Measurements from ENCODE around the gene PRKAR2B. TPM values are rescaled to one million over a fixed set of nuclear protein-coding genes. Genes with fewer than 3 reads are reported as not detected.
"Not testable (repeated sequence)": the region's sequence is repeated elsewhere in the genome, so short reads cannot be mapped to it uniquely, and the experiment has no call there.

Gene PRKAR2B
- total and polyA plus RNA-seq, 3 experiments from 2014 or later, result 0.93 to 1.2 (median 1.1) TPM

DNA sequence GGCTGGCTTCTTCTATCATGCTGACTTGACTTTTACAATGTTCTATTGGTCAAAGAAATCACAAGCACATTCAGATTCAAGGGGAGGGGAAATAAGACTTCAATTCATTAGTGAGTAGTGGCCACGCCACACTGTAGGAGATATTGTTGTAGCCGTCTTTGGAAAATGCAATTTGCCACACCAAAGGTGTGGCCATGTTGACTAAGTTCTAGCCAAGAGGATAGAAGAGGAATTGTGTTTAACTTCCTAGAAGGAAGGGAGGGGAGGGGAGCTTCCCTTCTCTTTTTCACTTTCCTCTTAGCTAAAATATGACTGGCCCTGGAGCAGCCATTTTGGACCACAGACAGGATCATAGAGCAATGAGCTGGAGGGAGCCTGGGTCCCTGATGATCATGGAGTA lies 3.4 kb upstream of the PRKAR2B start:
- Mint-ChIP-seq H3K4me1 (peaks cover 8 to 15% (median 11%) of the 10 kb centered on the region in 3 donors), H3K9me3 (peaks cover 0 to 9% (median 4%) of the 10 kb centered on the region in 5 donors), H3K4me3 (peak overlapping the region in 1 of 7 donors; percentile 41), H3K27me3 (peaks cover 9 to 16% of the 10 kb centered on the region in 2 donors), H3K27ac (peak overlapping the region in 1 of 8 donors; percentile 17), H3K36me3 (peaks cover 0 to 1% (median 0%) of the 10 kb centered on the region in 3 donors)
- Histone ChIP-seq H3K27me3 (ENCODE audit: insufficient read depth, low read length, poor library complexity, severe bottlenecking) (peaks cover 9% of the 10 kb centered on the region), H3K36me3 (ENCODE audit: insufficient read depth, low read length) (no peaks in the 10 kb centered on the region), H3K9me3 (ENCODE audit: low read length) (no peaks in the 10 kb centered on the region), H3K27ac (ENCODE audit: low read depth, low read length) (no peak overlapping the region), H3K4me3 (ENCODE audit: low read length) (no peak overlapping the region), H3K4me1 (ENCODE audit: insufficient read depth, low read length) (peaks cover 11% of the 10 kb centered on the region)
- ChIA-PET CTCF (no interaction called here), POLR2A (interaction anchor here (0.7 kb wide), 1 partner anchor 45 kb away, joined by 7 read pairs; no protein-coding TSS in a partner anchor)
- DNase-seq, result no peak

DNA sequence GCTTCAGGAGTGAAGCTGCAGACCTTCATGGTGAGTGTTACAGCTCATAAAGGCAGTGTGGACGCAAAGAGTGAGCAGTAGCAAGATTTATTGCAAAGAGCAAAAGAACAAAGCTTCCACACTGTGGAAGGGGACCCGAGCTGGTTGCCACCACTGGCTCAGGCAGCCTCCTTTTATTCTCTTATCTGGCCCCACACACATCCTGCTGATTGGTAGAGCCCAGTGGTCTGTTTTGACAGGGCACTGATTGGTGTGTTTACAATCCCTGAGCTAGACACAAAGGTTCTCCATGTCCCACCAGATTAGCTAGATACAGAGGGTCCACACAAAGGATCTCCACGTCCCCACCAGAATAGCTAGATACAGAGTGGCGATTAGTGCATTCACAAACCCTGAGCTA lies 2.7 kb upstream of the PRKAR2B start:
- H3K4me3 ChIP-seq (ENCODE audit: low read length); DNase-seq; H3K27me3 ChIP-seq (ENCODE audit: insufficient read depth, low read length, poor library complexity, severe bottlenecking); H3K9me3 ChIP-seq (ENCODE audit: low read length); H3K36me3 ChIP-seq (ENCODE audit: insufficient read depth, low read length); H3K36me3 Mint-ChIP-seq; H3K27ac Mint-ChIP-seq; POLR2A ChIA-PET; H3K9me3 Mint-ChIP-seq; CTCF ChIA-PET; H3K27ac ChIP-seq (ENCODE audit: low read depth, low read length): not testable (repeated sequence)
- Mint-ChIP-seq H3K4me3 (peak overlapping the region in 1 of 7 donors; percentile 29), H3K4me1 (peaks cover 8 to 15% (median 11%) of the 10 kb centered on the region in 3 donors), H3K27me3 (peaks cover 6 to 15% of the 10 kb centered on the region in 2 donors)
- H3K4me1 ChIP-seq (ENCODE audit: insufficient read depth, low read length), result peaks cover 11% of the 10 kb centered on the region

- H3K27me3 ChIP-seq (ENCODE audit: insufficient read depth, low read length, poor library complexity, severe bottlenecking); POLR2A ChIA-PET; H3K9me3 ChIP-seq (ENCODE audit: low read length); H3K27ac Mint-ChIP-seq; H3K36me3 Mint-ChIP-seq; CTCF ChIA-PET; H3K27ac ChIP-seq (ENCODE audit: low read depth, low read length); H3K4me3 ChIP-seq (ENCODE audit: low read length); DNase-seq; H3K4me3 Mint-ChIP-seq; H3K9me3 Mint-ChIP-seq; H3K36me3 ChIP-seq (ENCODE audit: insufficient read depth, low read length): not testable (repeated sequence)
- H3K4me1 Mint-ChIP-seq, result peaks cover 8 to 15% (median 11%) of the 10 kb centered on the region in 3 donors
- peaks cover 9 to 21% of the 10 kb centered on the region in 2 donors for H3K27me3 Mint-ChIP-seq
- peaks cover 11% of the 10 kb centered on the region for H3K4me1 ChIP-seq (ENCODE audit: insufficient read depth, low read length)
Measured at GRCh38 chr7:107042326-107042910, 2.1 kb upstream of the PRKAR2B start.

GRCh38 chr7:107043491-107043890 lies 1.0 kb upstream of the PRKAR2B start:
- H3K36me3 Mint-ChIP-seq, result peaks cover 0 to 1% (median 0%) of the 10 kb centered on the region in 3 donors
- H3K4me3 Mint-ChIP-seq, result peak overlapping the region in 5 of 7 donors; percentile 4 to 97 (median 81)
- CTCF ChIA-PET, result interaction anchor here (0.7 kb wide), 1 partner anchor 186 kb away, joined by 3 read pairs; no protein-coding TSS in a partner anchor
- no peaks in the 10 kb centered on the region for H3K9me3 Mint-ChIP-seq
- Histone ChIP-seq H3K9me3 (ENCODE audit: low read length) (no peaks in the 10 kb centered on the region), H3K27me3 (ENCODE audit: insufficient read depth, low read length, poor library complexity, severe bottlenecking) (peaks cover 9% of the 10 kb centered on the region), H3K4me3 (ENCODE audit: low read length) (no peak overlapping the region), H3K27ac (ENCODE audit: low read depth, low read length) (peak overlapping the region; percentile 24), H3K4me1 (ENCODE audit: insufficient read depth, low read length) (peaks cover 11% of the 10 kb centered on the region), H3K36me3 (ENCODE audit: insufficient read depth, low read length) (no peaks in the 10 kb centered on the region)
- H3K4me1 Mint-ChIP-seq, result peaks cover 8 to 15% (median 11%) of the 10 kb centered on the region in 3 donors
- peaks cover 17 to 30% of the 10 kb centered on the region in 2 donors for H3K27me3 Mint-ChIP-seq
- POLR2A ChIA-PET, result no interaction called here
- H3K27ac Mint-ChIP-seq, result peak overlapping the region in 1 of 8 donors; percentile 92
- no peak for DNase-seq

DNA sequence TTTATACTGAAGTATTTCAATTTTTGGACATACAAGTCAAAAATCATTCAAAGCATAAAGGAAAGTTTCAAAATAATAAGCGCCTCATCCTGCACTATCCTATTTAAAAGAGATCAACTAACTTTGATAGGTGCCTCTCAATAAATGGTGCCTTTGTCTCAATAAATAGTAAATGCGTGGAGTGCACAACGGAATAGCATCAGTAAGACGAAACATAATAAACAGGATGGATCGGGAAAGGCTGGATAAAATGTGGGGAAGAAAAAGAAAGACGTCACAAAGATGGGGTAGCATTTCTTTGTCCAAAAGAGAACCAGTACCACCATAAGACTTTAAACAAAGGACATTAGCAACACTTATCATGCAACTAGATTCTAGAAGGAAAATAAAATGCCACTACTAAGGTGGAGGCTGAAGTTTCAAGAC lies 571 bp upstream of the PRKAR2B start:
- peaks cover 0 to 1% (median 0%) of the 10 kb centered on the region in 3 donors for H3K36me3 Mint-ChIP-seq
- Histone ChIP-seq H3K4me1 (ENCODE audit: insufficient read depth, low read length) (peaks cover 11% of the 10 kb centered on the region), H3K27me3 (ENCODE audit: insufficient read depth, low read length, poor library complexity, severe bottlenecking) (peaks cover 9% of the 10 kb centered on the region), H3K9me3 (ENCODE audit: low read length) (no peaks in the 10 kb centered on the region), H3K27ac (ENCODE audit: low read depth, low read length) (peak overlapping the region; percentile 24), H3K4me3 (ENCODE audit: low read length) (peak overlapping the region; percentile 58), H3K36me3 (ENCODE audit: insufficient read depth, low read length) (no peaks in the 10 kb centered on the region)
- DNase-seq, result no peak
- H3K27ac Mint-ChIP-seq, result peak overlapping the region in 7 of 8 donors; percentile 3 to 92 (median 15)
- peaks cover 8 to 15% (median 11%) of the 10 kb centered on the region in 3 donors for H3K4me1 Mint-ChIP-seq
- H3K9me3 Mint-ChIP-seq, result no peaks in the 10 kb centered on the region
- ChIA-PET CTCF (no interaction called here), POLR2A (no interaction called here)
- peaks cover 17 to 35% of the 10 kb centered on the region in 2 donors for H3K27me3 Mint-ChIP-seq
- H3K4me3 Mint-ChIP-seq, result peak overlapping the region; percentile 61 to 97 (median 75)

- H3K27me3 ChIP-seq (ENCODE audit: insufficient read depth, low read length, poor library complexity, severe bottlenecking), result peaks cover 9% of the 10 kb centered on the region
- DNase-seq, result peak in 1 of 5 donors; percentile 5
- no peaks in the 10 kb centered on the region for H3K9me3 Mint-ChIP-seq
- H3K36me3 ChIP-seq (ENCODE audit: insufficient read depth, low read length), result no peaks in the 10 kb centered on the region
- peaks cover 8 to 15% (median 11%) of the 10 kb centered on the region in 3 donors for H3K4me1 Mint-ChIP-seq
- H3K4me1 ChIP-seq (ENCODE audit: insufficient read depth, low read length), result peaks cover 11% of the 10 kb centered on the region
- ChIA-PET POLR2A (interaction anchor here (1.3 kb wide), 1 partner anchor 81 kb away, joined by 4 read pairs; no protein-coding TSS in a partner anchor), CTCF (interaction anchor here (1.5 kb wide), 1 partner anchor 16 kb away, joined by 4 read pairs; no protein-coding TSS in a partner anchor)
- no peaks in the 10 kb centered on the region for H3K9me3 ChIP-seq (ENCODE audit: low read length)
- H3K4me3 Mint-ChIP-seq, result peak overlapping the region; percentile 81 to 95 (median 86)
- peak overlapping the region; percentile 70 for H3K4me3 ChIP-seq (ENCODE audit: low read length)
- H3K27me3 Mint-ChIP-seq, result peaks cover 20 to 36% of the 10 kb centered on the region in 2 donors
- peak overlapping the region in 4 of 8 donors; percentile 31 to 62 (median 52) for H3K27ac Mint-ChIP-seq
- H3K36me3 Mint-ChIP-seq, result peaks cover 0 to 1% (median 0%) of the 10 kb centered on the region in 3 donors
- peak overlapping the region; percentile 71 for H3K27ac ChIP-seq (ENCODE audit: low read depth, low read length)
Measured at GRCh38 chr7:107045195-107045960, 873 bp downstream of the PRKAR2B start.

DNA sequence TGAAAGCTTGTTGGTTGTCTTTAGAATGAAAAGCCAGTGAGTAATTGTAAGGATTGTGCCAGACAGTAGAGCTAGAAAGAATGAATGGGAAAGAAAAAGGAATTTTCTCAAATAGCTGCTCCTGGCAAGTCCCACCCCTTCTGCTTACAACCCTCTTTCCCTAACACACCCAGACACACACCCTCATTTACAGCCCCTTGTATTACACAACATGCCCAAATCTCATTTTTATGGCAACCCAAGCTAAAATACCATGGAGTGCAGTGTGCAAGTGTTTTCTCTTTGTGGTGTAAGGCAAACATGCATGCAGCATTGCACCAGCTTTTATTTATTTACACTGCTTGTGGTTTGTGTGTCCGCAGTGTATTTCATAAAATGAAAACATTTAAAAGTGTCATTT lies 1.5 kb downstream of the PRKAR2B start:
- Histone ChIP-seq H3K27me3 (ENCODE audit: insufficient read depth, low read length, poor library complexity, severe bottlenecking) (peaks cover 9% of the 10 kb centered on the region), H3K9me3 (ENCODE audit: low read length) (no peaks in the 10 kb centered on the region), H3K36me3 (ENCODE audit: insufficient read depth, low read length) (no peaks in the 10 kb centered on the region), H3K4me3 (ENCODE audit: low read length) (no peak overlapping the region), H3K4me1 (ENCODE audit: insufficient read depth, low read length) (peaks cover 11% of the 10 kb centered on the region), H3K27ac (ENCODE audit: low read depth, low read length) (peak overlapping the region; percentile 71)
- POLR2A ChIA-PET, result interaction anchor here (1.3 kb wide), 1 partner anchor 80 kb away, joined by 4 read pairs; no protein-coding TSS in a partner anchor
- DNase-seq, result no peak
- CTCF ChIA-PET, result interaction anchor here (1.5 kb wide), 1 partner anchor 17 kb away, joined by 4 read pairs; no protein-coding TSS in a partner anchor
- H3K27ac Mint-ChIP-seq, result peak overlapping the region in 1 of 8 donors; percentile 31
- H3K27me3 Mint-ChIP-seq, result peaks cover 20 to 40% of the 10 kb centered on the region in 2 donors
- H3K4me3 Mint-ChIP-seq, result peak overlapping the region in 6 of 7 donors; percentile 27 to 95 (median 82)
- peaks cover 8 to 15% (median 11%) of the 10 kb centered on the region in 3 donors for H3K4me1 Mint-ChIP-seq
- H3K36me3 Mint-ChIP-seq, result peaks cover 0 to 1% (median 0%) of the 10 kb centered on the region in 3 donors
- H3K9me3 Mint-ChIP-seq, result no peaks in the 10 kb centered on the region

All from CD8-positive, alpha-beta memory T cell (primary cell).